Tibial artery (tissue), 4 donors: ENCODE results near the gene ARHGEF26.

ENCODE experiments used
- DNase-seq, 2 donors: peaks; one replicate each; pipeline ENCODE4 v3.0.0-alpha.2; 2019
- H3K27ac ChIP-seq, 2 donors: fragments of 200-600 bp; sonication (generic) in 1 of 2; 1 replicate in 1 of 2; 2 replicates in 1 of 2; pipeline ENCODE4 v1.5.1; 2018 to 2019; ENCODE audit warnings: mild to moderate bottlenecking in 1 of 2
- H3K27me3 ChIP-seq, 2 donors: fragments of 200-600 bp; sonication (generic) in 1 of 2; one replicate each; pipeline versions ENCODE4 v1.5.1 to v1.6.0; 2016 to 2019
- H3K36me3 ChIP-seq, 3 donors: fragments of 200-600 bp; sonication (generic) in 2 of 3; one replicate each; pipeline ENCODE4 v1.5.1; 2016 to 2019; ENCODE audit warnings: mild to moderate bottlenecking in 2 of 3
- H3K4me1 ChIP-seq, 4 donors: fragments of 200-600 bp; sonication (generic) in 2 of 4; 1 replicate in 3 of 4; 2 replicates in 1 of 4; pipeline ENCODE4 v1.5.1; 2016 to 2019
- H3K4me3 ChIP-seq, 2 donors: fragments of 200-600 bp; sonication (generic) in 1 of 2; 1 replicate in 1 of 2; 2 replicates in 1 of 2; pipeline ENCODE4 v1.5.1; 2018 to 2019; ENCODE audit warnings: mild to moderate bottlenecking in 2 of 2
- H3K9me3 ChIP-seq, 3 donors: fragments of 200-600 bp; sonication (generic) in 1 of 3; one replicate each; pipeline ENCODE4 v1.5.1; 2016 to 2019
- CTCF ChIP-seq, 2 experiments: fragments of 200-600 bp in 1 of 2; fragments of 450-650 bp in 1 of 2; IDR thresholded peaks; one replicate each; pipeline ENCODE4 v1.5.1; 2017 to 2019; ENCODE audit warnings: antibody characterized with exemption in 2 of 2, mild to moderate bottlenecking in 1 of 2, moderate library complexity in 1 of 2
- intact Hi-C: fragments of 100-400 bp; cut with DNase I; formaldehyde crosslinking; loops from one replicate; pipeline ENCODE4 v1.15.0; 2023; ENCODE audit warnings: low total_unique reads

Gene ARHGEF26

GRCh38 chr3:154225536-154225935, 104.3 kb downstream of the ARHGEF26 start:
- no peak overlapping the region for H3K27ac ChIP-seq

GRCh38 chr3:154227531-154227930, 106.3 kb downstream of the ARHGEF26 start:
- Histone ChIP-seq H3K27ac (no peak overlapping the region), H3K27me3 (no peaks in the 10 kb centered on the region), H3K4me3 (no peak overlapping the region), H3K9me3 (no peaks in the 10 kb centered on the region), H3K36me3 (peaks cover 0 to 20% (median 9%) of the 10 kb centered on the region in 3 donors), H3K4me1 (peaks cover 0 to 6% (median 2%) of the 10 kb centered on the region in 4 donors)
- no peak for TF ChIP-seq CTCF (IDR thresholded peaks at IDR 0.05)
- intact Hi-C loops, result no loop called here
- DNase-seq, result no peak

More at GRCh38 chr3:154225536-154225935, 104.3 kb downstream of the ARHGEF26 start:
- TF ChIP-seq CTCF (IDR thresholded peaks at IDR 0.05), result no peak
- peaks cover 0 to 19% (median 9%) of the 10 kb centered on the region in 3 donors for H3K36me3 ChIP-seq
- no peak overlapping the region for H3K4me3 ChIP-seq
- H3K4me1 ChIP-seq, result peaks cover 0 to 6% (median 2%) of the 10 kb centered on the region in 4 donors
- H3K27me3 ChIP-seq, result no peaks in the 10 kb centered on the region
- DNase-seq, result no peak
- intact Hi-C loops, result no loop called here
- H3K9me3 ChIP-seq, result no peaks in the 10 kb centered on the region

- H3K4me3 ChIP-seq, result no peak overlapping the region
- H3K4me1 ChIP-seq, result peaks cover 0 to 6% (median 2%) of the 10 kb centered on the region in 4 donors
- H3K36me3 ChIP-seq, result peaks cover 0 to 24% (median 9%) of the 10 kb centered on the region in 3 donors
- TF ChIP-seq CTCF (IDR thresholded peaks at IDR 0.05), result no peak
- DNase-seq, result no peak
- no peaks in the 10 kb centered on the region for H3K9me3 ChIP-seq
- no peaks in the 10 kb centered on the region for H3K27me3 ChIP-seq
- no peak overlapping the region for H3K27ac ChIP-seq
- intact Hi-C loops, result no loop called here
These were observed 107.5 kb downstream of the ARHGEF26 start for GRCh38 chr3:154228561-154229216.

- H3K27ac ChIP-seq, result no peak overlapping the region
These were observed 108.0 kb downstream of the ARHGEF26 start for GRCh38 chr3:154229217-154229590.

GRCh38 chr3:154235330-154235729, 114.1 kb downstream of the ARHGEF26 start:
- Histone ChIP-seq H3K9me3 (no peaks in the 10 kb centered on the region), H3K4me3 (no peak overlapping the region), H3K4me1 (no peaks in the 10 kb centered on the region), H3K27me3 (no peaks in the 10 kb centered on the region), H3K36me3 (peaks cover 4 to 13% (median 12%) of the 10 kb centered on the region in 3 donors), H3K27ac (no peak overlapping the region)
- intact Hi-C loops, result no loop called here
- no peak for DNase-seq
- TF ChIP-seq CTCF (IDR thresholded peaks at IDR 0.05), result no peak

More at GRCh38 chr3:154229217-154229590, 108.0 kb downstream of the ARHGEF26 start:
- DNase-seq, result no peak
- Histone ChIP-seq H3K9me3 (no peaks in the 10 kb centered on the region), H3K4me3 (no peak overlapping the region), H3K4me1 (peaks cover 0 to 6% (median 2%) of the 10 kb centered on the region in 4 donors), H3K36me3 (peaks cover 0 to 24% (median 9%) of the 10 kb centered on the region in 3 donors), H3K27me3 (no peaks in the 10 kb centered on the region)
- intact Hi-C loops, result no loop called here
- no peak for TF ChIP-seq CTCF (IDR thresholded peaks at IDR 0.05)
